IMR-90 (cell line): ENCODE data around the gene SAPCD1. TPM values are rescaled to one million over a fixed set of nuclear protein-coding genes. Genes with fewer than 3 reads are reported as not detected.

ENCODE experiments used
- ATAC-seq: fragments of 200-7000 bp; cut with Tn5 transposase; 2 replicates; pipeline ENCODE4 v1.9.1; 2020; ENCODE audit warnings: low read depth, mild to moderate bottlenecking, moderate library complexity
- BruUV-seq: library from RNA; stranded (reverse); fragments of 400-500 nt; replicated peaks from 2 replicates; lab custom pipeline; 2021; lab: Mats Ljungman, UMichigan
- CTCF ChIA-PET: fragments of 300-600 bp; formaldehyde crosslinking; extraction: SDS; loops from one replicate; lab custom pipeline; 2021; ENCODE audit warnings: antibody characterized with exemption; lab: Yijun Ruan, JAX
- POLR2A ChIA-PET: fragments of 300-600 bp; sonication (Branson Sonifier 250); formaldehyde crosslinking; loops from one replicate; lab custom pipeline; 2022; ENCODE audit warnings: antibody characterized with exemption; ENCODE audit not compliant: unreplicated experiment; lab: Charles Lee
- DNase-seq: peaks from one replicate; pipeline ENCODE4 v3.0.0; 2013
- H2AFZ ChIP-seq: replicated peaks from 2 replicates; pipeline ENCODE3; 2013; ENCODE audit warnings: low read length, mild to moderate bottlenecking; ENCODE audit not compliant: poor library complexity
- H2AK5ac ChIP-seq: 2 replicates; pipeline ENCODE4 v1.6.1; 2013; ENCODE audit warnings: low read depth, low read length, inconsistent platforms
- H2AK9ac ChIP-seq: replicated peaks from 2 replicates; pipeline ENCODE3; 2013; ENCODE audit warnings: mild to moderate bottlenecking, low read depth, low read length, moderate library complexity; ENCODE audit not compliant: poor library complexity
- H2BK120ac ChIP-seq: 2 replicates; pipeline ENCODE4 v1.6.1; 2013; ENCODE audit warnings: low read depth, low read length, inconsistent platforms
- H2BK15ac ChIP-seq: 3 replicates; pipeline ENCODE4 v1.6.1; 2013; ENCODE audit warnings: low read depth, low read length, inconsistent platforms
- H2BK20ac ChIP-seq: 2 replicates; pipeline ENCODE4 v1.6.1; 2013; ENCODE audit warnings: low read depth, mild to moderate bottlenecking, inconsistent platforms, low read length, moderate library complexity
- H2BK5ac ChIP-seq: 2 replicates; pipeline ENCODE4 v1.6.1; 2013; ENCODE audit warnings: mild to moderate bottlenecking, low read depth, low read length, inconsistent platforms; ENCODE audit not compliant: poor library complexity, severe bottlenecking
- H3K14ac ChIP-seq: replicated peaks from 2 replicates; pipeline ENCODE4 v1.6.1; 2013; ENCODE audit warnings: low read depth, low read length, inconsistent platforms
- H3K18ac ChIP-seq: 2 replicates; pipeline ENCODE4 v1.6.1; 2013; ENCODE audit warnings: low read depth, low read length, control low read depth
- H3K23ac ChIP-seq: 2 replicates; pipeline ENCODE4 v1.6.1; 2013; ENCODE audit warnings: low read depth, low read length, inconsistent platforms
- H3K27ac ChIP-seq: 2 replicates; pipeline ENCODE4 v1.5.1; 2013; ENCODE audit warnings: mild to moderate bottlenecking, control low read depth, low read length; ENCODE audit not compliant: insufficient read depth
- H3K27me3 ChIP-seq: 2 replicates; pipeline ENCODE4 v1.6.1; 2013; ENCODE audit warnings: low read length; ENCODE audit not compliant: control insufficient read depth, insufficient read depth
- H3K36me3 ChIP-seq: 2 replicates; pipeline ENCODE4 v1.6.1; 2013; ENCODE audit warnings: low read length, mixed read lengths; ENCODE audit not compliant: control insufficient read depth, insufficient read depth
- H3K4ac ChIP-seq: 2 replicates; pipeline ENCODE4 v1.6.1; 2013; ENCODE audit warnings: low read depth, low read length, inconsistent platforms
- H3K4me1 ChIP-seq: 2 replicates; pipeline ENCODE4 v1.6.1; 2013; ENCODE audit warnings: low read length, mixed read lengths; ENCODE audit not compliant: control insufficient read depth, insufficient read depth
- H3K4me2 ChIP-seq: 2 replicates; pipeline ENCODE4 v1.6.1; 2013; ENCODE audit warnings: low read depth, mild to moderate bottlenecking, control low read depth, low read length, moderate library complexity
- H3K4me3 ChIP-seq: 2 replicates; pipeline ENCODE4 v1.5.1; 2013; ENCODE audit warnings: low read depth, mild to moderate bottlenecking, control low read depth, low read length, moderate library complexity; ENCODE audit not compliant: insufficient read depth
- H3K56ac ChIP-seq: 2 replicates; pipeline ENCODE4 v1.6.1; 2013; ENCODE audit warnings: low read length, inconsistent platforms; ENCODE audit not compliant: insufficient read depth; ENCODE audit errors: extremely low read depth
- H3K79me1 ChIP-seq, 2 experiments: 2 replicates each; pipeline ENCODE4 v1.6.1; 2013; ENCODE audit warnings: low read length in 2 of 2, inconsistent platforms in 1 of 2, low read depth in 1 of 2
- H3K9ac ChIP-seq: 2 replicates; pipeline ENCODE4 v1.6.1; 2013; ENCODE audit warnings: low read depth, low read length, control low read depth
- H3K9me1 ChIP-seq: 2 replicates; pipeline ENCODE4 v1.6.1; 2013; ENCODE audit warnings: low read length, inconsistent platforms; ENCODE audit not compliant: insufficient read depth
- H3K9me3 ChIP-seq: 2 replicates; pipeline ENCODE4 v1.6.1; 2013; ENCODE audit warnings: low read length; ENCODE audit not compliant: control insufficient read depth, insufficient read depth
- H4K20me1 ChIP-seq: 2 replicates; pipeline ENCODE4 v1.6.1; 2013; ENCODE audit warnings: low read length, inconsistent platforms; ENCODE audit not compliant: insufficient read depth
- H4K5ac ChIP-seq: 2 replicates; pipeline ENCODE4 v1.6.1; 2013; ENCODE audit warnings: mild to moderate bottlenecking, low read depth, low read length, control low read depth
- H4K8ac ChIP-seq, 2 experiments: 2 replicates each; pipeline ENCODE4 v1.6.1; 2013; ENCODE audit warnings: low read depth in 2 of 2, low read length in 2 of 2, control low read depth in 1 of 2, inconsistent platforms in 1 of 2
- H4K91ac ChIP-seq: 2 replicates; pipeline ENCODE4 v1.6.1; 2013; ENCODE audit warnings: low read depth, low read length, inconsistent platforms; ENCODE audit not compliant: insufficient read depth
- BHLHE40 ChIP-seq: fragments of 150-350 bp; IDR thresholded peaks from 2 replicates; pipeline ENCODE4 v1.6.1; 2016; ENCODE audit warnings: mild to moderate bottlenecking, low read depth, low read length
- CEBPB ChIP-seq: IDR thresholded peaks from 2 replicates; pipeline ENCODE4 v1.6.1; 2012; ENCODE audit warnings: low read depth, low read length, improper control_type of control experiment
- CHD1 ChIP-seq: IDR thresholded peaks from 2 replicates; pipeline ENCODE4 v1.6.1; 2012; ENCODE audit warnings: low read depth, low read length, improper control_type of control experiment
- FOS ChIP-seq: fragments of 150-350 bp; IDR thresholded peaks from 2 replicates; pipeline ENCODE4 v1.6.1; 2016; ENCODE audit warnings: low read depth, low read length
- MAFK ChIP-seq: IDR thresholded peaks from 2 replicates; pipeline ENCODE4 v1.6.1; 2012; ENCODE audit warnings: low read depth, low read length, improper control_type of control experiment
- MAZ ChIP-seq: IDR thresholded peaks from 2 replicates; pipeline ENCODE4 v1.6.1; 2012; ENCODE audit warnings: low read depth, mild to moderate bottlenecking, low read length, improper control_type of control experiment, moderate library complexity, borderline replicate concordance
- MXI1 ChIP-seq: IDR thresholded peaks from 2 replicates; pipeline ENCODE4 v1.6.1; 2012; ENCODE audit warnings: low read depth, mild to moderate bottlenecking, low read length, moderate library complexity, borderline replicate concordance
- NFE2L2 ChIP-seq: fragments of 150-350 bp; IDR thresholded peaks from 2 replicates; pipeline ENCODE4 v1.6.1; 2016; ENCODE audit warnings: low read depth, mild to moderate bottlenecking, low read length
- POLR2A ChIP-seq: IDR thresholded peaks from 2 replicates; pipeline ENCODE4 v1.6.1; 2012; ENCODE audit warnings: mild to moderate bottlenecking, low read depth, low read length
- RAD21 ChIP-seq: IDR thresholded peaks from 2 replicates; pipeline ENCODE4 v1.6.1; 2012; ENCODE audit warnings: low read length, improper control_type of control experiment
- RCOR1 ChIP-seq: IDR thresholded peaks from 2 replicates; pipeline ENCODE4 v1.6.1; 2012; ENCODE audit warnings: mild to moderate bottlenecking, low read length, improper control_type of control experiment; ENCODE audit not compliant: insufficient replicate concordance
- RFX5 ChIP-seq: IDR thresholded peaks from 2 replicates; pipeline ENCODE4 v1.8.0; 2012; ENCODE audit warnings: low read depth, mild to moderate bottlenecking, low read length, moderate library complexity
- SMC3 ChIP-seq: fragments of 150-350 bp; IDR thresholded peaks from 2 replicates; pipeline ENCODE4 v1.6.1; 2016; ENCODE audit warnings: low read depth, mild to moderate bottlenecking, antibody characterized with exemption, low read length, moderate library complexity
- USF2 ChIP-seq: fragments of 150-350 bp; IDR thresholded peaks from 2 replicates; pipeline ENCODE4 v1.6.1; 2017; ENCODE audit warnings: mild to moderate bottlenecking, antibody characterized with exemption, low read length, low read depth
- WGBS, 2 experiments: methylation state at CpG; one replicate each; pipeline versions ENCODE4 v1.1.5 to v1.1.7; 2013; ENCODE audit warnings: missing lambda C conversion rate in 2 of 2; ENCODE audit not compliant: insufficient read length in 1 of 2; ENCODE audit errors: extremely low coverage in 2 of 2; 5-methylcytosine and 5-hydroxymethylcytosine counted together
- dilution Hi-C: fragments of 300-500 bp; cut with HindIII; formaldehyde crosslinking; loops from one replicate; pipeline ENCODE4 v1.14.3; 2018; ENCODE audit warnings: low sequenced_read_pairs; ENCODE audit not compliant: unreplicated experiment
- in situ Hi-C: fragments of 300-500 bp; cut with MboI; formaldehyde crosslinking; loops from 3 replicates; pipeline ENCODE4 v1.14.3; 2019; ENCODE audit warnings: low sequenced_read_pairs, inconsistent platforms, mixed read lengths
- intact Hi-C: fragments of 100-400 bp; cut with micrococcal nuclease; formaldehyde crosslinking; loops from 2 replicates; pipeline ENCODE4 v1.10.0; 2022
- polyA plus RNA-seq, 3 experiments: library from polyadenylated mRNA; depleted of rRNA; stranded (reverse); fragments of >200 nt; gene quantifications; 2 replicates each; pipeline ENCODE4 v1.2.3, GENCODE V29; 2012; ENCODE audit warnings: low replicate concordance in 1 of 3
- total RNA-seq: library from RNA; depleted of rRNA; stranded (reverse); fragments of >200 nt; gene quantifications from 2 replicates; pipeline ENCODE4 v1.2.3, GENCODE V29; 2012
- TF ChIP-seq, protein P1 (sequence below): fragments of 150-350 bp; IDR thresholded peaks from 2 replicates; pipeline ENCODE4 v1.6.1; 2016; ENCODE audit warnings: low read depth, mild to moderate bottlenecking, low read length, moderate library complexity, borderline replicate concordance
- TF ChIP-seq, protein P2 (sequence below): conservative IDR thresholded peaks from 2 replicates; pipeline ENCODE4 v1.5.1; 2012; ENCODE audit warnings: mild to moderate bottlenecking, low read depth, low read length, improper control_type of control experiment

SAPCD1 gene
- total and polyA plus RNA-seq, 2 of the 4 experiments (the other 2 are of a cell fraction), result 2.3 TPM; not detected in 1

- ATAC-seq (no peak), DNase-seq (no peak)
- Histone ChIP-seq H4K8ac (peak overlapping the region; percentile 59 to 88; a peak in 3 of 4 replicates), H3K4ac (peak overlapping the region; percentile 77; the same call in 1 of the 2 replicates), H3K4me2 (no peak overlapping the region), H2BK5ac (peak overlapping the region; percentile 79), H3K27ac (no peak overlapping the region), H4K5ac (peak overlapping the region; percentile 98; the same call in 1 of the 2 replicates), H3K14ac (peak overlapping the region; percentile 87), H3K9me1 (no peaks in the 10 kb centered on the region; the same call in none of the 2 replicates), H2BK15ac (no peak overlapping the region), H3K4me1 (peaks cover 3% of the 10 kb centered on the region), H3K9ac (peak overlapping the region; percentile 84; the same call in 1 of the 2 replicates), H4K91ac (0 out of 2 replicates have a peak overlapping the region, but pooled peaks have one; percentile 18), H3K36me3 (no peaks in the 10 kb centered on the region), H2AK9ac (no peak overlapping the region), H2BK20ac (no peak overlapping the region), H3K27me3 (no peaks in the 10 kb centered on the region), H3K23ac (peak overlapping the region; percentile 67; the same call in 1 of the 2 replicates), H3K56ac (peak overlapping the region; percentile 26; the same call in 1 of the 2 replicates), H2AK5ac (peak overlapping the region; percentile 49), H2BK120ac (no peak overlapping the region), H3K79me1 (peaks cover 7 to 17% of the 10 kb centered on the region in 2 experiments), H3K9me3 (no peaks in the 10 kb centered on the region), H3K18ac (no peak overlapping the region), H2AFZ (no peak overlapping the region), H4K20me1 (no peaks in the 10 kb centered on the region; the same call in 1 of the 2 replicates), H3K4me3 (no peak overlapping the region)
- no CpG with 5 or more reads among the region's 7 CpGs for WGBS, 2 experiments
- in situ Hi-C loops, result no loop called here
- CTCF ChIA-PET, result no interaction called here
- no TSS peak for BruUV-seq
- intact Hi-C loops, result no loop called here
- TF ChIP-seq SMC3 (no peak), MAFK (no peak), MAZ (no peak), CHD1 (no peak), MXI1 (no peak), BHLHE40 (no peak), RFX5 (no peak), RCOR1 (no peak), POLR2A (no peak), FOS (no peak), NFE2L2 (no peak), USF2 (no peak), CEBPB (no peak), RAD21 (no peak)
- TF ChIP-seq, protein P1, sequence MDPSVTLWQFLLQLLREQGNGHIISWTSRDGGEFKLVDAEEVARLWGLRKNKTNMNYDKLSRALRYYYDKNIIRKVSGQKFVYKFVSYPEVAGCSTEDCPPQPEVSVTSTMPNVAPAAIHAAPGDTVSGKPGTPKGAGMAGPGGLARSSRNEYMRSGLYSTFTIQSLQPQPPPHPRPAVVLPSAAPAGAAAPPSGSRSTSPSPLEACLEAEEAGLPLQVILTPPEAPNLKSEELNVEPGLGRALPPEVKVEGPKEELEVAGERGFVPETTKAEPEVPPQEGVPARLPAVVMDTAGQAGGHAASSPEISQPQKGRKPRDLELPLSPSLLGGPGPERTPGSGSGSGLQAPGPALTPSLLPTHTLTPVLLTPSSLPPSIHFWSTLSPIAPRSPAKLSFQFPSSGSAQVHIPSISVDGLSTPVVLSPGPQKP, result no peak
- TF ChIP-seq, protein P2, sequence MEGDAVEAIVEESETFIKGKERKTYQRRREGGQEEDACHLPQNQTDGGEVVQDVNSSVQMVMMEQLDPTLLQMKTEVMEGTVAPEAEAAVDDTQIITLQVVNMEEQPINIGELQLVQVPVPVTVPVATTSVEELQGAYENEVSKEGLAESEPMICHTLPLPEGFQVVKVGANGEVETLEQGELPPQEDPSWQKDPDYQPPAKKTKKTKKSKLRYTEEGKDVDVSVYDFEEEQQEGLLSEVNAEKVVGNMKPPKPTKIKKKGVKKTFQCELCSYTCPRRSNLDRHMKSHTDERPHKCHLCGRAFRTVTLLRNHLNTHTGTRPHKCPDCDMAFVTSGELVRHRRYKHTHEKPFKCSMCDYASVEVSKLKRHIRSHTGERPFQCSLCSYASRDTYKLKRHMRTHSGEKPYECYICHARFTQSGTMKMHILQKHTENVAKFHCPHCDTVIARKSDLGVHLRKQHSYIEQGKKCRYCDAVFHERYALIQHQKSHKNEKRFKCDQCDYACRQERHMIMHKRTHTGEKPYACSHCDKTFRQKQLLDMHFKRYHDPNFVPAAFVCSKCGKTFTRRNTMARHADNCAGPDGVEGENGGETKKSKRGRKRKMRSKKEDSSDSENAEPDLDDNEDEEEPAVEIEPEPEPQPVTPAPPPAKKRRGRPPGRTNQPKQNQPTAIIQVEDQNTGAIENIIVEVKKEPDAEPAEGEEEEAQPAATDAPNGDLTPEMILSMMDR, result no peak
- POLR2A ChIA-PET, result interaction anchor here (2.0 kb wide), 1 partner anchor 14 kb away, joined by 10 read pairs; the partner anchor contains the start of gene HSPA1B
- dilution Hi-C loops, result no loop called here
Observed at GRCh38 chr6:31813465-31813849, 51.0 kb downstream of the SAPCD1 start.
